ENCODE results near the gene BNIP5.

The BNIP5 gene

DNA sequence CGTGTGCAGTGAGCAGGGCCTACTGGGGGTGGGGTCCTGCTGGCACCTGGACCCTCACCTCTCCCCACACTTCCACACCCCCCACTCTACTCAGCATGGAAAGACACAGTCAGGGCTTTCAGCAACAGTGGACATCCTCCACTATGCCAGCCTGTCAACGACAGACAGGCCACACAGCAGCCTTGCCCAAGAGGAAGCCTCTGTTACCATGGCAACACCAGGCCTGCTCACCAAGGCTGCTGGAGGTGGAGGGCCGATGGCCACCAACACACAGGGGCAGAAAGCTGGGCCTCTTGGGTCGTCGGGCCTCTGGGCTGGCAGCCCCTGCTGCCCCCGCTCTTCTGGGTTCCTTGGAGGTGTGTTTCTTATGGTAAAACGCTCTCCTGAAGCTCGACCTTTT is 13.6 kb downstream of the BNIP5 start:
- H3K79me2 ChIP-seq (ENCODE audit: insufficient read depth, low read length): no peaks in the 10 kb centered on the region
- no peaks in the 10 kb centered on the region for H3K9me3 ChIP-seq (ENCODE audit: insufficient read depth, low read length, severe bottlenecking)
- H3K36me3 ChIP-seq (ENCODE audit: insufficient read depth, low read length): no peaks in the 10 kb centered on the region
- no peak overlapping the region for H3K4me2 ChIP-seq (ENCODE audit: insufficient read depth, low read length)
- DNase-seq (no peak), ATAC-seq (ENCODE audit: insufficient read depth, low read depth) (no peak)
- H4K20me1 ChIP-seq (ENCODE audit: insufficient read depth, low read length): peaks cover 7% of the 10 kb centered on the region; the same call in 1 of the 2 replicates
- no peak overlapping the region for H3K27ac ChIP-seq (ENCODE audit: low read length)
- no peak overlapping the region for H2AFZ ChIP-seq (ENCODE audit: low read depth, low read length)
- H3K4me1 ChIP-seq (ENCODE audit: insufficient read depth, low read length): no peaks in the 10 kb centered on the region
- no peak overlapping the region for H3K9ac ChIP-seq (ENCODE audit: low read depth, low read length)
- H3K27me3 ChIP-seq (ENCODE audit: insufficient read depth, low read length, poor library complexity): peaks cover 30% of the 10 kb centered on the region
- no peak overlapping the region for H3K4me3 ChIP-seq (ENCODE audit: low read depth in 1 of 2, low read length in 2 of 2)
- TF ChIP-seq EZH2 (IDR thresholded peaks at IDR 0.05; ENCODE audit: borderline replicate concordance, low read depth, low read length, severe bottlenecking): no peak
- TF ChIP-seq, protein P1, sequence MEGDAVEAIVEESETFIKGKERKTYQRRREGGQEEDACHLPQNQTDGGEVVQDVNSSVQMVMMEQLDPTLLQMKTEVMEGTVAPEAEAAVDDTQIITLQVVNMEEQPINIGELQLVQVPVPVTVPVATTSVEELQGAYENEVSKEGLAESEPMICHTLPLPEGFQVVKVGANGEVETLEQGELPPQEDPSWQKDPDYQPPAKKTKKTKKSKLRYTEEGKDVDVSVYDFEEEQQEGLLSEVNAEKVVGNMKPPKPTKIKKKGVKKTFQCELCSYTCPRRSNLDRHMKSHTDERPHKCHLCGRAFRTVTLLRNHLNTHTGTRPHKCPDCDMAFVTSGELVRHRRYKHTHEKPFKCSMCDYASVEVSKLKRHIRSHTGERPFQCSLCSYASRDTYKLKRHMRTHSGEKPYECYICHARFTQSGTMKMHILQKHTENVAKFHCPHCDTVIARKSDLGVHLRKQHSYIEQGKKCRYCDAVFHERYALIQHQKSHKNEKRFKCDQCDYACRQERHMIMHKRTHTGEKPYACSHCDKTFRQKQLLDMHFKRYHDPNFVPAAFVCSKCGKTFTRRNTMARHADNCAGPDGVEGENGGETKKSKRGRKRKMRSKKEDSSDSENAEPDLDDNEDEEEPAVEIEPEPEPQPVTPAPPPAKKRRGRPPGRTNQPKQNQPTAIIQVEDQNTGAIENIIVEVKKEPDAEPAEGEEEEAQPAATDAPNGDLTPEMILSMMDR (IDR thresholded peaks at IDR 0.05; ENCODE audit: borderline replicate concordance, extremely low read depth, low read length, poor library complexity, severe bottlenecking): no peak

DNA sequence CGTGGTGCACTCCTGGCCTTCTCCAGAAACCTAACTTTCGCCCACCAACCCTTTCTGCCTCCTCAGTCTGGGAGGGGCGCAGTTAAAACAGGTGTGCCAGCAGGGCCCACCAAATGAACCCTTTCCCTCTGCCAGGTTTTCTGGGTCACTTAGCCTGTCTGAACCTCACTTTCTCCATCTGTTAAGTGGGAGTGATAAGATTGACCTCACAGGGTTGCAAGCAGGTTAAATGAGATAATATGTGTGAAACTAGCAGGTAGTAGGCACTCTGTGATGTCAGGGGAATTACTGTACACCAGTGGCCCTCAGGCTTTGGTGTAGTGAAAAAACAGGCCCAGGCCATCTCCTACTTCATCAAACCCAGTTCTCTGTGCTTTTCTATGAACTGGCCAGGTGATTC is 14.1 kb downstream of the BNIP5 start:
- Histone ChIP-seq H3K27me3 (ENCODE audit: insufficient read depth, low read length, poor library complexity) (peaks cover 28% of the 10 kb centered on the region), H4K20me1 (ENCODE audit: insufficient read depth, low read length) (peaks cover 7% of the 10 kb centered on the region; the same call in 1 of the 2 replicates), H3K27ac (ENCODE audit: low read length) (no peak overlapping the region), H3K4me2 (ENCODE audit: insufficient read depth, low read length) (no peak overlapping the region), H3K79me2 (ENCODE audit: insufficient read depth, low read length) (no peaks in the 10 kb centered on the region), H3K9ac (ENCODE audit: low read depth, low read length) (no peak overlapping the region), H3K4me3 (ENCODE audit: low read depth in 1 of 2, low read length in 2 of 2) (no peak overlapping the region), H3K9me3 (ENCODE audit: insufficient read depth, low read length, severe bottlenecking) (no peaks in the 10 kb centered on the region), H2AFZ (ENCODE audit: low read depth, low read length) (no peak overlapping the region), H3K4me1 (ENCODE audit: insufficient read depth, low read length) (no peaks in the 10 kb centered on the region), H3K36me3 (ENCODE audit: insufficient read depth, low read length) (no peaks in the 10 kb centered on the region)
- TF ChIP-seq, protein P1 (IDR thresholded peaks at IDR 0.05; ENCODE audit: borderline replicate concordance, extremely low read depth, low read length, poor library complexity, severe bottlenecking): no peak
- TF ChIP-seq EZH2 (IDR thresholded peaks at IDR 0.05; ENCODE audit: borderline replicate concordance, low read depth, low read length, severe bottlenecking): no peak
- no peak for DNase-seq
- no peak for ATAC-seq (ENCODE audit: insufficient read depth, low read depth)

DNA sequence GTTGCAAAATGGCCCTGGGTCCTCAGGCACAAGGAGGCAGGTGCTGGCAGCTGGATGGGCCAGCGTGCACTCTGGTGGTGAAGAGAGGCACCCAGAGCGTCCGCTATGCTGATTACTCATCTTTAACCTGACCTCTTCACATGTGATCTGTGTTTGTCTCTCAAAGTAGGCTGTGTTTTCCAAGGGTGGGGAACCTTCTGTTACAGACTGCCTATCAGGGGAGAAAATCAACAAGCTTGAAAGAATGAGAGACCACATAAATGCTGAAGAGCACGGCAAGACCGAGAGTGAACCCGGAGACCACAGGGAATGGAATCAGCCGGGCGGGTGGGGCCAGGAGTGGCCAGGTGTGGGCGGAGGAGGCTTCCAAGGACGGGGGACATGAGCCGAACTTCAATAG is 16.2 kb downstream of the BNIP5 start:
- no peaks in the 10 kb centered on the region for H3K9me3 ChIP-seq (ENCODE audit: insufficient read depth, low read length, severe bottlenecking)
- no peak for TF ChIP-seq EZH2 (IDR thresholded peaks at IDR 0.05; ENCODE audit: borderline replicate concordance, low read depth, low read length, severe bottlenecking)
- TF ChIP-seq, protein P1 (IDR thresholded peaks at IDR 0.05; ENCODE audit: borderline replicate concordance, extremely low read depth, low read length, poor library complexity, severe bottlenecking): no peak
- DNase-seq (no peak), ATAC-seq (ENCODE audit: insufficient read depth, low read depth) (no peak)
- no peaks in the 10 kb centered on the region for H3K79me2 ChIP-seq (ENCODE audit: insufficient read depth, low read length)
- no peak overlapping the region for H3K4me2 ChIP-seq (ENCODE audit: insufficient read depth, low read length)
- H3K4me1 ChIP-seq (ENCODE audit: insufficient read depth, low read length): no peaks in the 10 kb centered on the region
- H3K27ac ChIP-seq (ENCODE audit: low read length): no peak overlapping the region
- H3K27me3 ChIP-seq (ENCODE audit: insufficient read depth, low read length, poor library complexity): peaks cover 28% of the 10 kb centered on the region
- no peak overlapping the region for H3K4me3 ChIP-seq (ENCODE audit: low read depth in 1 of 2, low read length in 2 of 2)
- no peaks in the 10 kb centered on the region for H3K36me3 ChIP-seq (ENCODE audit: insufficient read depth, low read length)
- H2AFZ ChIP-seq (ENCODE audit: low read depth, low read length): no peak overlapping the region
- H3K9ac ChIP-seq (ENCODE audit: low read depth, low read length): no peak overlapping the region
- peaks cover 4% of the 10 kb centered on the region; the same call in 1 of the 2 replicates for H4K20me1 ChIP-seq (ENCODE audit: insufficient read depth, low read length)

DNA sequence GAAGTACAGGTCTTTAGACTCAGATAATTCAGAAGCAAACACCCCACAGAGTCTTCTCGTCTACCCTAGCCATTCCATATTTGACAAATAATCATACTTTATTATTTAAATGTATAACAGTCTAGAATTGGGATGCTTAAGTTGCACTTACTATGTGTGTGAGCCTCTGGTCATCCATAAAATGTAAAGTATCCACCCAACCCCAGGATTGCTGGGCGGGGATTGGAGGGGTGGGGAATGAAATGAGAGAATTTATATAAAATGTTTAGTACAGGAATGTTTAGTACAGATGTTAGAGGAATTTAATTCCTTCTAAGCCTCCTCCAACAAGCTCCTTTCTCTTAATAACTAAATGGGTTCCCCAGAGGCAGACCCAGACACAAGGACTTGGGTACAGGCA is 16.9 kb downstream of the BNIP5 start:
- H3K36me3 ChIP-seq (ENCODE audit: insufficient read depth, low read length): no peaks in the 10 kb centered on the region
- no peak overlapping the region for H3K9ac ChIP-seq (ENCODE audit: low read depth, low read length)
- DNase-seq (no peak), ATAC-seq (ENCODE audit: insufficient read depth, low read depth) (no peak)
- H2AFZ ChIP-seq (ENCODE audit: low read depth, low read length): no peak overlapping the region
- no peaks in the 10 kb centered on the region for H3K9me3 ChIP-seq (ENCODE audit: insufficient read depth, low read length, severe bottlenecking)
- H3K27ac ChIP-seq (ENCODE audit: low read length): no peak overlapping the region
- H3K4me2 ChIP-seq (ENCODE audit: insufficient read depth, low read length): no peak overlapping the region
- TF ChIP-seq, protein P1 (IDR thresholded peaks at IDR 0.05; ENCODE audit: borderline replicate concordance, extremely low read depth, low read length, poor library complexity, severe bottlenecking): no peak
- no peak for TF ChIP-seq EZH2 (IDR thresholded peaks at IDR 0.05; ENCODE audit: borderline replicate concordance, low read depth, low read length, severe bottlenecking)
- H3K27me3 ChIP-seq (ENCODE audit: insufficient read depth, low read length, poor library complexity): peaks cover 28% of the 10 kb centered on the region
- no peak overlapping the region for H3K4me3 ChIP-seq (ENCODE audit: low read depth in 1 of 2, low read length in 2 of 2)
- H3K79me2 ChIP-seq (ENCODE audit: insufficient read depth, low read length): no peaks in the 10 kb centered on the region
- peaks cover 4% of the 10 kb centered on the region; the same call in 1 of the 2 replicates for H4K20me1 ChIP-seq (ENCODE audit: insufficient read depth, low read length)
- no peaks in the 10 kb centered on the region for H3K4me1 ChIP-seq (ENCODE audit: insufficient read depth, low read length)
